Adrenal gland (tissue), 12 donors: ENCODE data around the gene PPP2R1A. TPM values are rescaled to one million over a fixed set of nuclear protein-coding genes. Genes with fewer than 3 reads are reported as not detected.
A peak's percentile ranks its signal among the peaks of the same experiment; 100 is the strongest.
"Not testable (repeated sequence)": the region's sequence is repeated elsewhere in the genome, so short reads cannot be mapped to it uniquely, and the experiment has no call there.

Experiments used
- DNase-seq, 7 donors: peaks; one replicate each; pipeline ENCODE4 v3.0.0-alpha.2; 2019 to 2020
- H3K27ac ChIP-seq, 5 donors: fragments of 200-600 bp; sonication (generic) in 4 of 5; 1 replicate in 3 of 5; 2 replicates in 2 of 5; pipeline versions ENCODE4 v1.5.1 to v1.8.0; 2016 to 2020; ENCODE audit warnings: mild to moderate bottlenecking in 1 of 5
- H3K27me3 ChIP-seq: fragments of 200-600 bp; 2 replicates; pipeline ENCODE4 v1.8.0; 2021
- H3K36me3 ChIP-seq, 2 donors: fragments of 200-600 bp; replicated peaks in 1 of 2; 1 replicate in 1 of 2; 2 replicates in 1 of 2; pipeline versions ENCODE4 v1.5.1 to v1.8.0; 2018 to 2022
- H3K4me1 ChIP-seq, 2 donors: fragments of 200-600 bp; replicated peaks in 1 of 2; 1 replicate in 1 of 2; 2 replicates in 1 of 2; pipeline versions ENCODE4 v1.5.1 to v1.8.0; 2018 to 2021
- H3K4me3 ChIP-seq, 4 donors: fragments of 200-600 bp; sonication (generic) in 3 of 4; one replicate each; pipeline ENCODE4 v1.5.1; 2016 to 2018
- H3K9me3 ChIP-seq, 3 donors: fragments of 200-600 bp; sonication (generic) in 1 of 3; replicated peaks in 1 of 3; 1 replicate in 2 of 3; 2 replicates in 1 of 3; pipeline versions ENCODE4 v1.5.1 to v1.8.0; 2016 to 2021
- CTCF ChIP-seq, 6 experiments: fragments of 450-650 bp in 4 of 6; fragments of 200-600 bp in 2 of 6; sonication (generic) in 1 of 6; IDR thresholded peaks; 1 replicate in 5 of 6; 2 replicates in 1 of 6; pipeline versions ENCODE4 v1.5.1 to v1.8.0; 2016 to 2021; ENCODE audit warnings: antibody characterized with exemption in 6 of 6, mild to moderate bottlenecking in 2 of 6, moderate library complexity in 1 of 6
- POLR2A ChIP-seq, 2 donors: fragments of 450-650 bp; IDR thresholded peaks; one replicate each; pipeline ENCODE4 v1.6.1; 2017; ENCODE audit warnings: antibody characterized with exemption in 2 of 2, mild to moderate bottlenecking in 2 of 2, moderate library complexity in 1 of 2
- WGBS, 4 donors: extraction: QIAGEN DNeasy Blood & Tissue Kit in 2 of 4; methylation state at CpG; one replicate each; pipeline versions ENCODE4 v1.1.5 to v1.1.7; 2013 to 2017; 5-methylcytosine and 5-hydroxymethylcytosine counted together
- intact Hi-C, 2 donors: fragments of 100-400 bp; cut with DNase I; formaldehyde crosslinking; loops; one replicate each; pipeline versions ENCODE4 v1.14.1 to v1.15.0; 2022 to 2023
- polyA plus RNA-seq, 3 donors: library from polyadenylated mRNA; stranded (reverse); fragments of 200-250 nt in 2 of 3; fragments of 350-450 nt in 1 of 3; fragmentation: Illumina TruSeq in 1 of 3; extraction: RNeasy Lipid Tissue Mini Kit (QIAGEN cat#74804) in 1 of 3; gene quantifications; one replicate each; pipeline ENCODE4 v1.2.3, GENCODE V29; 2013 to 2014
- total RNA-seq, 9 donors: library from RNA; depleted of rRNA in 4 of 9; stranded (reverse); fragments of >200 nt in 4 of 9; fragments of 120-200 nt in 1 of 9; fragmentation: NEBNext Ultra II Directional in 1 of 9; extraction: Animal tissue kit (Norgen Biotek cat#: 25700) in 1 of 9; gene quantifications; one replicate each; pipeline versions ENCODE4 v1.1.0 to v1.2.4, GENCODE V29; 2013 to 2023
- donor health status: healthy with polysubstance abuse.
- donor health status: Bipolar disorder and iron deficiency.
- donor health status: DM: yes; HTN: yes; CAD: no.
- donor health status: DM: no; HTN: no; CAD: no.
- donor health status: DM: no; HTN: no; CAD: no.
- donor health status: DM: yes; HTN: yes; CAD: no.

Gene PPP2R1A
- total and polyA plus RNA-seq, 12 donors = 161 to 1,330 (median 371) TPM

GRCh38 chr19:52244021-52244420 is 54.2 kb downstream of the PPP2R1A start:
- Histone ChIP-seq H3K36me3 (no peaks in the 10 kb centered on the region), H3K4me1 (no peaks in the 10 kb centered on the region), H3K27me3 (no peaks in the 10 kb centered on the region), H3K9me3 (no peaks in the 10 kb centered on the region), H3K27ac (no peak overlapping the region), H3K4me3 (no peak overlapping the region)
- no peak for DNase-seq
- TF ChIP-seq POLR2A (IDR thresholded peaks at IDR 0.05) (no peak), CTCF (IDR thresholded peaks at IDR 0.05) (no peak)
- intact Hi-C loops = no loop called here
- WGBS, 4 donors = 46 to 60% (median 52%) methylated on average over 12 of the region's 12 CpGs

- H3K27me3 ChIP-seq = no peaks in the 10 kb centered on the region
- H3K27ac ChIP-seq = no peak overlapping the region
- intact Hi-C loops = no loop called here
- H3K9me3 ChIP-seq = no peaks in the 10 kb centered on the region
- no peaks in the 10 kb centered on the region for H3K4me1 ChIP-seq
- DNase-seq = peak in 6 of 7 donors; percentile 59 to 82 (median 70)
- 9 to 15% (median 12%) methylated on average over 6 of the region's 6 CpGs for WGBS, 4 donors
- TF ChIP-seq POLR2A (IDR thresholded peaks at IDR 0.05) (no peak), CTCF (IDR thresholded peaks at IDR 0.05) (peak; percentile 46 to 71 (median 62))
- H3K36me3 ChIP-seq = no peaks in the 10 kb centered on the region
- H3K4me3 ChIP-seq = no peak overlapping the region
Measured at GRCh38 chr19:52248241-52248640, 58.4 kb downstream of the PPP2R1A start.

- Histone ChIP-seq H3K9me3 (no peaks in the 10 kb centered on the region), H3K4me3 (no peak overlapping the region), H3K27me3 (no peaks in the 10 kb centered on the region), H3K4me1 (no peaks in the 10 kb centered on the region), H3K27ac (no peak overlapping the region), H3K36me3 (no peaks in the 10 kb centered on the region)
- intact Hi-C loops = no loop called here
- WGBS, 4 donors = 88 to 96% (median 94%) methylated on average over 5 of the region's 5 CpGs
- DNase-seq = no peak
- TF ChIP-seq POLR2A (IDR thresholded peaks at IDR 0.05) = no peak
- no peak for TF ChIP-seq CTCF (IDR thresholded peaks at IDR 0.05)
Measured at GRCh38 chr19:52258426-52258825, 68.6 kb downstream of the PPP2R1A start.

GRCh38 chr19:52265556-52265955 is 75.7 kb downstream of the PPP2R1A start:
- H3K4me1 ChIP-seq, DNase-seq, H3K27me3 ChIP-seq, H3K9me3 ChIP-seq, H3K4me3 ChIP-seq, H3K36me3 ChIP-seq, intact Hi-C loops, H3K27ac ChIP-seq: not testable (repeated sequence)
- 89 to 97% (median 92%) methylated on average over 6 of the region's 6 CpGs for WGBS, 4 donors
